Fibroblast of skin of right biceps (primary cell): ENCODE data around the gene NRAS.

Experiments
- DNase-seq: peaks from one replicate; pipeline ENCODE4 v3.0.0-alpha.2; 2013

The NRAS gene

GRCh38 chr1:114725230-114725629 lies 8.7 kb upstream of the NRAS start:
- DNase-seq = no peak

- DNase-seq = no peak
Measured at GRCh38 chr1:114723915-114724314, 7.3 kb upstream of the NRAS start.

- DNase-seq = no peak
Measured at GRCh38 chr1:114723457-114723856, 6.9 kb upstream of the NRAS start.

GRCh38 chr1:114720492-114720891 lies 3.9 kb upstream of the NRAS start:
- DNase-seq = no peak

GRCh38 chr1:114719424-114719787 lies 2.8 kb upstream of the NRAS start:
- DNase-seq = peak; percentile 26

- peak; percentile 79 for DNase-seq
Measured at GRCh38 chr1:114718661-114719423, 2.3 kb upstream of the NRAS start.

GRCh38 chr1:114715952-114716303 lies 643 bp downstream of the NRAS start:
- DNase-seq = peak; percentile 3

GRCh38 chr1:114712977-114713376 lies 3.6 kb downstream of the NRAS start:
- no peak for DNase-seq

GRCh38 chr1:114710360-114710759 lies 6.2 kb downstream of the NRAS start:
- no peak for DNase-seq

- DNase-seq = no peak
Measured at GRCh38 chr1:114707604-114708003, 9.0 kb downstream of the NRAS start.

- DNase-seq = no peak
Measured at GRCh38 chr1:114703242-114703641, 13.3 kb downstream of the NRAS start.

- DNase-seq = no peak
Measured at GRCh38 chr1:114702737-114703136, 13.8 kb downstream of the NRAS start.

GRCh38 chr1:114701931-114702330 lies 14.6 kb downstream of the NRAS start:
- no peak for DNase-seq

- DNase-seq = peak; percentile 60
Measured at GRCh38 chr1:114700036-114700600, 16.5 kb downstream of the NRAS start.

- no peak for DNase-seq
Measured at GRCh38 chr1:114696810-114697209, 19.8 kb downstream of the NRAS start.

- DNase-seq = peak; percentile 79
Measured at GRCh38 chr1:114695430-114696058, 21.0 kb downstream of the NRAS start, which contains the start of gene AMPD1. AMPD1 (minus strand) TSS chr1:114695546; CDS start chr1:114695471, 75 bp downstream.

GRCh38 chr1:114694540-114695310 lies 21.8 kb downstream of the NRAS start:
- DNase-seq = no peak

GRCh38 chr1:114692947-114693346 lies 23.6 kb downstream of the NRAS start:
- no peak for DNase-seq

GRCh38 chr1:114691061-114691460 lies 25.5 kb downstream of the NRAS start:
- peak; percentile 7 for DNase-seq

GRCh38 chr1:114690148-114690547 lies 26.4 kb downstream of the NRAS start:
- DNase-seq = no peak

GRCh38 chr1:114688526-114688925 lies 28.0 kb downstream of the NRAS start:
- DNase-seq = no peak

- no peak for DNase-seq
Measured at GRCh38 chr1:114685851-114686250, 30.7 kb downstream of the NRAS start.

GRCh38 chr1:114677691-114678090 lies 38.9 kb downstream of the NRAS start:
- DNase-seq = no peak

- no peak for DNase-seq
Measured at GRCh38 chr1:114676115-114676514, 40.5 kb downstream of the NRAS start.
